H1 (cell line): ENCODE measurements around the gene MUC22. TPM values are rescaled to one million over a fixed set of nuclear protein-coding genes. Genes with fewer than 3 reads are reported as not detected.

Source experiments
- BACH1 ChIP-seq: IDR thresholded peaks from 2 replicates; pipeline ENCODE4 v1.6.1; 2012; ENCODE audit warnings: low read length, improper control_type of control experiment
- BRCA1 ChIP-seq: IDR thresholded peaks from 2 replicates; pipeline ENCODE4 v1.6.1; 2012; ENCODE audit warnings: low read depth, low read length, improper control_type of control experiment
- CREB1 ChIP-seq: IDR thresholded peaks from 2 replicates; pipeline ENCODE4 v1.6.1; 2012; ENCODE audit warnings: inconsistent platforms
- EZH2 ChIP-seq: fragments of 200-600 bp; sonication (generic); IDR thresholded peaks from 2 replicates; pipeline ENCODE4 v1.7.1; 2012; ENCODE audit warnings: low read depth, mild to moderate bottlenecking, moderate library complexity, low read length, inconsistent platforms; ENCODE audit not compliant: severe bottlenecking
- FOSL1 ChIP-seq: IDR thresholded peaks from 2 replicates; pipeline ENCODE4 v1.6.1; 2011; ENCODE audit warnings: mild to moderate bottlenecking, low read depth, low read length, moderate library complexity; ENCODE audit not compliant: insufficient read depth
- NRF1 ChIP-seq: IDR thresholded peaks from 2 replicates; pipeline ENCODE4 v1.6.1; 2011; ENCODE audit warnings: mild to moderate bottlenecking, low read depth, low read length, improper control_type of control experiment
- SIN3A ChIP-seq, 2 experiments: IDR thresholded peaks in 1 of 2; conservative IDR thresholded peaks in 1 of 2; 2 replicates each; pipeline ENCODE4 v1.6.1; 2011 to 2012; ENCODE audit warnings: low read length in 2 of 2, improper control_type of control experiment in 1 of 2, low read depth in 1 of 2, mild to moderate bottlenecking in 1 of 2
- polyA plus RNA-seq, 7 experiments: library from polyadenylated mRNA; depleted of rRNA in 3 of 7; stranded (reverse) in 5 of 7; unstranded in 2 of 7; fragments of >200 nt in 5 of 7; fragments of 200-250 nt in 2 of 7; gene quantifications; 1 replicate in 5 of 7; 2 replicates in 1 of 7; 4 replicates in 1 of 7; pipeline versions ENCODE4 v1.2.1 to v1.2.3, GENCODE V29; 2011 to 2013; ENCODE audit warnings: missing spikeins in 2 of 7, mixed read lengths in 2 of 7
- total RNA-seq: library from RNA; stranded (reverse); fragmentation: NEBNext Ultra II Directional; extraction: Animal tissue kit (Norgen Biotek cat#: 25700); gene quantifications from 2 replicates; pipeline ENCODE4 v1.2.1, GENCODE V29; 2021
- TF ChIP-seq, protein P1 (sequence below): fragments of 300-600 bp; sonication (generic); IDR thresholded peaks from 2 replicates; pipeline ENCODE4 v1.7.1; 2012; ENCODE audit warnings: low read length, moderate library complexity, mild to moderate bottlenecking, inconsistent platforms; ENCODE audit not compliant: insufficient replicate concordance

Gene MUC22
- total and polyA plus RNA-seq, 2 of the 8 experiments (the other 6 are each of a cell fraction or from before 2014, with no cell fraction given): 0.02 TPM; not detected in 1

- no peak for TF ChIP-seq SIN3A (conservative IDR thresholded peaks at IDR 0.05 in 1 of 2, IDR thresholded peaks at IDR 0.05 in 1 of 2; ENCODE audit: low read depth in 1 of 2, low read length in 2 of 2)
- TF ChIP-seq, protein P1, sequence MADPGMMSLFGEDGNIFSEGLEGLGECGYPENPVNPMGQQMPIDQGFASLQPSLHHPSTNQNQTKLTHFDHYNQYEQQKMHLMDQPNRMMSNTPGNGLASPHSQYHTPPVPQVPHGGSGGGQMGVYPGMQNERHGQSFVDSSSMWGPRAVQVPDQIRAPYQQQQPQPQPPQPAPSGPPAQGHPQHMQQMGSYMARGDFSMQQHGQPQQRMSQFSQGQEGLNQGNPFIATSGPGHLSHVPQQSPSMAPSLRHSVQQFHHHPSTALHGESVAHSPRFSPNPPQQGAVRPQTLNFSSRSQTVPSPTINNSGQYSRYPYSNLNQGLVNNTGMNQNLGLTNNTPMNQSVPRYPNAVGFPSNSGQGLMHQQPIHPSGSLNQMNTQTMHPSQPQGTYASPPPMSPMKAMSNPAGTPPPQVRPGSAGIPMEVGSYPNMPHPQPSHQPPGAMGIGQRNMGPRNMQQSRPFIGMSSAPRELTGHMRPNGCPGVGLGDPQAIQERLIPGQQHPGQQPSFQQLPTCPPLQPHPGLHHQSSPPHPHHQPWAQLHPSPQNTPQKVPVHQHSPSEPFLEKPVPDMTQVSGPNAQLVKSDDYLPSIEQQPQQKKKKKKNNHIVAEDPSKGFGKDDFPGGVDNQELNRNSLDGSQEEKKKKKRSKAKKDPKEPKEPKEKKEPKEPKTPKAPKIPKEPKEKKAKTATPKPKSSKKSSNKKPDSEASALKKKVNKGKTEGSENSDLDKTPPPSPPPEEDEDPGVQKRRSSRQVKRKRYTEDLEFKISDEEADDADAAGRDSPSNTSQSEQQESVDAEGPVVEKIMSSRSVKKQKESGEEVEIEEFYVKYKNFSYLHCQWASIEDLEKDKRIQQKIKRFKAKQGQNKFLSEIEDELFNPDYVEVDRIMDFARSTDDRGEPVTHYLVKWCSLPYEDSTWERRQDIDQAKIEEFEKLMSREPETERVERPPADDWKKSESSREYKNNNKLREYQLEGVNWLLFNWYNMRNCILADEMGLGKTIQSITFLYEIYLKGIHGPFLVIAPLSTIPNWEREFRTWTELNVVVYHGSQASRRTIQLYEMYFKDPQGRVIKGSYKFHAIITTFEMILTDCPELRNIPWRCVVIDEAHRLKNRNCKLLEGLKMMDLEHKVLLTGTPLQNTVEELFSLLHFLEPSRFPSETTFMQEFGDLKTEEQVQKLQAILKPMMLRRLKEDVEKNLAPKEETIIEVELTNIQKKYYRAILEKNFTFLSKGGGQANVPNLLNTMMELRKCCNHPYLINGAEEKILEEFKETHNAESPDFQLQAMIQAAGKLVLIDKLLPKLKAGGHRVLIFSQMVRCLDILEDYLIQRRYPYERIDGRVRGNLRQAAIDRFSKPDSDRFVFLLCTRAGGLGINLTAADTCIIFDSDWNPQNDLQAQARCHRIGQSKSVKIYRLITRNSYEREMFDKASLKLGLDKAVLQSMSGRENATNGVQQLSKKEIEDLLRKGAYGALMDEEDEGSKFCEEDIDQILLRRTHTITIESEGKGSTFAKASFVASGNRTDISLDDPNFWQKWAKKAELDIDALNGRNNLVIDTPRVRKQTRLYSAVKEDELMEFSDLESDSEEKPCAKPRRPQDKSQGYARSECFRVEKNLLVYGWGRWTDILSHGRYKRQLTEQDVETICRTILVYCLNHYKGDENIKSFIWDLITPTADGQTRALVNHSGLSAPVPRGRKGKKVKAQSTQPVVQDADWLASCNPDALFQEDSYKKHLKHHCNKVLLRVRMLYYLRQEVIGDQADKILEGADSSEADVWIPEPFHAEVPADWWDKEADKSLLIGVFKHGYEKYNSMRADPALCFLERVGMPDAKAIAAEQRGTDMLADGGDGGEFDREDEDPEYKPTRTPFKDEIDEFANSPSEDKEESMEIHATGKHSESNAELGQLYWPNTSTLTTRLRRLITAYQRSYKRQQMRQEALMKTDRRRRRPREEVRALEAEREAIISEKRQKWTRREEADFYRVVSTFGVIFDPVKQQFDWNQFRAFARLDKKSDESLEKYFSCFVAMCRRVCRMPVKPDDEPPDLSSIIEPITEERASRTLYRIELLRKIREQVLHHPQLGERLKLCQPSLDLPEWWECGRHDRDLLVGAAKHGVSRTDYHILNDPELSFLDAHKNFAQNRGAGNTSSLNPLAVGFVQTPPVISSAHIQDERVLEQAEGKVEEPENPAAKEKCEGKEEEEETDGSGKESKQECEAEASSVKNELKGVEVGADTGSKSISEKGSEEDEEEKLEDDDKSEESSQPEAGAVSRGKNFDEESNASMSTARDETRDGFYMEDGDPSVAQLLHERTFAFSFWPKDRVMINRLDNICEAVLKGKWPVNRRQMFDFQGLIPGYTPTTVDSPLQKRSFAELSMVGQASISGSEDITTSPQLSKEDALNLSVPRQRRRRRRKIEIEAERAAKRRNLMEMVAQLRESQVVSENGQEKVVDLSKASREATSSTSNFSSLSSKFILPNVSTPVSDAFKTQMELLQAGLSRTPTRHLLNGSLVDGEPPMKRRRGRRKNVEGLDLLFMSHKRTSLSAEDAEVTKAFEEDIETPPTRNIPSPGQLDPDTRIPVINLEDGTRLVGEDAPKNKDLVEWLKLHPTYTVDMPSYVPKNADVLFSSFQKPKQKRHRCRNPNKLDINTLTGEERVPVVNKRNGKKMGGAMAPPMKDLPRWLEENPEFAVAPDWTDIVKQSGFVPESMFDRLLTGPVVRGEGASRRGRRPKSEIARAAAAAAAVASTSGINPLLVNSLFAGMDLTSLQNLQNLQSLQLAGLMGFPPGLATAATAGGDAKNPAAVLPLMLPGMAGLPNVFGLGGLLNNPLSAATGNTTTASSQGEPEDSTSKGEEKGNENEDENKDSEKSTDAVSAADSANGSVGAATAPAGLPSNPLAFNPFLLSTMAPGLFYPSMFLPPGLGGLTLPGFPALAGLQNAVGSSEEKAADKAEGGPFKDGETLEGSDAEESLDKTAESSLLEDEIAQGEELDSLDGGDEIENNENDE: no peak
- no peak for TF ChIP-seq FOSL1
- no peak for TF ChIP-seq NRF1
- TF ChIP-seq CREB1: no peak
- no peak for TF ChIP-seq BRCA1
- no peak for TF ChIP-seq EZH2
- no peak for TF ChIP-seq BACH1
Measured at GRCh38 chr6:31001281-31001888, 8.9 kb upstream of the MUC22 start (continued).
